Prostate gland (tissue), 2 donors: Measurements from ENCODE around the gene LIN37.

Experiments
- POLR2A ChIP-seq: fragments of 450-650 bp; IDR thresholded peaks from one replicate; pipeline ENCODE4 v1.6.1; 2016; ENCODE audit warnings: antibody characterized with exemption, mild to moderate bottlenecking
- POLR2AphosphoS5 ChIP-seq: sonication (generic); formaldehyde crosslinking; IDR thresholded peaks from one replicate; pipeline ENCODE4 v1.6.1; 2017; ENCODE audit warnings: antibody characterized with exemption
- TF ChIP-seq, protein P1 (sequence below), 4 experiments: fragments of 200-600 bp in 2 of 4; fragments of 450-650 bp in 2 of 4; sonication (generic) in 2 of 4; IDR thresholded peaks; 1 replicate in 3 of 4; 2 replicates in 1 of 4; pipeline ENCODE4 v1.5.1; 2016 to 2019; ENCODE audit warnings: antibody characterized with exemption in 4 of 4, mild to moderate bottlenecking in 2 of 4, moderate library complexity in 2 of 4

DNA sequence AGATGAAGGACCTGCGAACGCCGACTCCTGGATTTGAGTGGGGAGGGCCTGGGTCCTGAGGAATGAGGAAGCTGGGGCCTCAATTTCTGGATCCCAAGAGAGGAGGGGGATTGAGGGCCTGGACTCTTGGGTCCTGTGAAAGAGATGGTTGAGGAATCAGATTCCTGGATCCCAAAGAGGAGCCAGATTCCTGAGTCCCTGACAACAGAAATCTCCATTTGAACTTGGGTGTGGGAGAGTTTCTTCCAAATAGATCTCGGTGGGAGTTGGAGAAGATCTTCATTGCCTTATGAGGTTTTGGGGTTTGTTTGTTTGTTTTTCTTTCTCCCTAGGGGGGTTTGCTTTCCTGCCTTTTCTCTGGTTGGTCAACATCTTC lies 2.3 kb upstream of the LIN37 start:
- TF ChIP-seq, protein P1, sequence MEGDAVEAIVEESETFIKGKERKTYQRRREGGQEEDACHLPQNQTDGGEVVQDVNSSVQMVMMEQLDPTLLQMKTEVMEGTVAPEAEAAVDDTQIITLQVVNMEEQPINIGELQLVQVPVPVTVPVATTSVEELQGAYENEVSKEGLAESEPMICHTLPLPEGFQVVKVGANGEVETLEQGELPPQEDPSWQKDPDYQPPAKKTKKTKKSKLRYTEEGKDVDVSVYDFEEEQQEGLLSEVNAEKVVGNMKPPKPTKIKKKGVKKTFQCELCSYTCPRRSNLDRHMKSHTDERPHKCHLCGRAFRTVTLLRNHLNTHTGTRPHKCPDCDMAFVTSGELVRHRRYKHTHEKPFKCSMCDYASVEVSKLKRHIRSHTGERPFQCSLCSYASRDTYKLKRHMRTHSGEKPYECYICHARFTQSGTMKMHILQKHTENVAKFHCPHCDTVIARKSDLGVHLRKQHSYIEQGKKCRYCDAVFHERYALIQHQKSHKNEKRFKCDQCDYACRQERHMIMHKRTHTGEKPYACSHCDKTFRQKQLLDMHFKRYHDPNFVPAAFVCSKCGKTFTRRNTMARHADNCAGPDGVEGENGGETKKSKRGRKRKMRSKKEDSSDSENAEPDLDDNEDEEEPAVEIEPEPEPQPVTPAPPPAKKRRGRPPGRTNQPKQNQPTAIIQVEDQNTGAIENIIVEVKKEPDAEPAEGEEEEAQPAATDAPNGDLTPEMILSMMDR (IDR thresholded peaks at IDR 0.05), result no peak
- no peak for TF ChIP-seq POLR2A
- TF ChIP-seq POLR2AphosphoS5, result no peak
